ENCODE results near the gene KRTAP10-12. TPM values are rescaled to one million over a fixed set of nuclear protein-coding genes. Genes with fewer than 3 reads are reported as not detected.

KRTAP10-12 gene
- total RNA-seq, 2 donors from 2014 or later: not detected

GRCh38 chr21:44706706-44707581, 10.0 kb downstream of the KRTAP10-12 start:
- peaks cover 9% of the 10 kb centered on the region for H3K36me3 Mint-ChIP-seq

GRCh38 chr21:44708213-44708865, 11.4 kb downstream of the KRTAP10-12 start:
- Mint-ChIP-seq H3K36me3 (peaks cover 9% of the 10 kb centered on the region), H3K27me3 (peaks cover 33 to 47% of the 10 kb centered on the region in 2 donors), H3K4me3 (no peak overlapping the region), H3K4me1 (ENCODE audit: low read depth in 2 of 2) (peaks cover 5 to 11% of the 10 kb centered on the region in 2 donors), H3K9me3 (no peaks in the 10 kb centered on the region), H3K27ac (no peak overlapping the region)
- ATAC-seq (no peak), DNase-seq (ENCODE audit: low spot score) (peak; percentile 53)

More at GRCh38 chr21:44706706-44707581, 10.0 kb downstream of the KRTAP10-12 start:
- no peak for ATAC-seq
- no peak overlapping the region for H3K4me3 Mint-ChIP-seq
- peaks cover 5 to 13% of the 10 kb centered on the region in 2 donors for H3K4me1 Mint-ChIP-seq (ENCODE audit: low read depth in 2 of 2)
- peaks cover 45 to 50% of the 10 kb centered on the region in 2 donors for H3K27me3 Mint-ChIP-seq
- peak; percentile 38 for DNase-seq (ENCODE audit: low spot score)
- no peak overlapping the region for H3K27ac Mint-ChIP-seq
- no peaks in the 10 kb centered on the region for H3K9me3 Mint-ChIP-seq

- ATAC-seq: no peak
- peaks cover 5 to 11% of the 10 kb centered on the region in 2 donors for H3K4me1 Mint-ChIP-seq (ENCODE audit: low read depth in 2 of 2)
- peaks cover 9% of the 10 kb centered on the region for H3K36me3 Mint-ChIP-seq
- peaks cover 39 to 51% of the 10 kb centered on the region in 2 donors for H3K27me3 Mint-ChIP-seq
- no peaks in the 10 kb centered on the region for H3K9me3 Mint-ChIP-seq
- DNase-seq (ENCODE audit: low spot score): no peak
- no peak overlapping the region for H3K27ac Mint-ChIP-seq
- H3K4me3 Mint-ChIP-seq: no peak overlapping the region
These were observed 12.0 kb downstream of the KRTAP10-12 start for GRCh38 chr21:44708866-44709425.

- H3K4me3 Mint-ChIP-seq: no peak overlapping the region
- H3K9me3 Mint-ChIP-seq: no peaks in the 10 kb centered on the region
- H3K27me3 Mint-ChIP-seq: peaks cover 44 to 51% of the 10 kb centered on the region in 2 donors
- peaks cover 9% of the 10 kb centered on the region for H3K36me3 Mint-ChIP-seq
- peaks cover 5 to 11% of the 10 kb centered on the region in 2 donors for H3K4me1 Mint-ChIP-seq (ENCODE audit: low read depth in 2 of 2)
- ATAC-seq: no peak
- DNase-seq (ENCODE audit: low spot score): peak; percentile 56
- no peak overlapping the region for H3K27ac Mint-ChIP-seq
These were observed 12.7 kb downstream of the KRTAP10-12 start for GRCh38 chr21:44709426-44710293.

- DNase-seq (ENCODE audit: low spot score) (peak; percentile 15), ATAC-seq (no peak)
- H3K4me3 Mint-ChIP-seq: no peak overlapping the region
- H3K9me3 Mint-ChIP-seq: no peaks in the 10 kb centered on the region
- no peak overlapping the region for H3K27ac Mint-ChIP-seq
- H3K36me3 Mint-ChIP-seq: peaks cover 5% of the 10 kb centered on the region
- peaks cover 9 to 11% of the 10 kb centered on the region in 2 donors for H3K4me1 Mint-ChIP-seq (ENCODE audit: low read depth in 2 of 2)
- H3K27me3 Mint-ChIP-seq: peaks cover 44 to 54% of the 10 kb centered on the region in 2 donors
These were observed 13.3 kb downstream of the KRTAP10-12 start for GRCh38 chr21:44710294-44710665.

- no peak overlapping the region for H3K27ac Mint-ChIP-seq
- peak; percentile 18 for DNase-seq (ENCODE audit: low spot score)
- no peak overlapping the region for H3K4me3 Mint-ChIP-seq
- peaks cover 1% of the 10 kb centered on the region for H3K36me3 Mint-ChIP-seq
- H3K9me3 Mint-ChIP-seq: no peaks in the 10 kb centered on the region
- ATAC-seq: no peak
- H3K4me1 Mint-ChIP-seq (ENCODE audit: low read depth in 2 of 2): peaks cover 6 to 8% of the 10 kb centered on the region in 2 donors
- H3K27me3 Mint-ChIP-seq: peaks cover 44 to 53% of the 10 kb centered on the region in 2 donors
These were observed 13.9 kb downstream of the KRTAP10-12 start for GRCh38 chr21:44710756-44711326.

GRCh38 chr21:44711327-44712202, 14.6 kb downstream of the KRTAP10-12 start, which contains the start of gene TSPEAR:
Gene TSPEAR (minus strand): TSS chr21:44711572. CDS start chr21:44711514, 58 bp downstream.
- Mint-ChIP-seq H3K36me3 (no peaks in the 10 kb centered on the region), H3K27ac (no peak within 1 kb of the TSS), H3K4me3 (no peak within 1 kb of the TSS), H3K9me3 (no peaks in the 10 kb centered on the region), H3K4me1 (ENCODE audit: low read depth in 2 of 2) (peaks cover 3 to 4% of the 10 kb centered on the region in 2 donors), H3K27me3 (peaks cover 45 to 54% of the 10 kb centered on the region in 2 donors)
- no peak for ATAC-seq
- DNase-seq (ENCODE audit: low spot score): peak; percentile 31

- DNase-seq (ENCODE audit: low spot score): peak; percentile 44
- Mint-ChIP-seq H3K4me1 (ENCODE audit: low read depth in 2 of 2) (peaks cover 3 to 4% of the 10 kb centered on the region in 2 donors), H3K4me3 (no peak overlapping the region), H3K36me3 (no peaks in the 10 kb centered on the region), H3K27me3 (peaks cover 48 to 52% of the 10 kb centered on the region in 2 donors), H3K27ac (no peak overlapping the region), H3K9me3 (no peaks in the 10 kb centered on the region)
- ATAC-seq: no peak
These were observed 15.4 kb downstream of the KRTAP10-12 start for GRCh38 chr21:44712203-44713028.

- peaks cover 48 to 50% of the 10 kb centered on the region in 2 donors for H3K27me3 Mint-ChIP-seq
- no peaks in the 10 kb centered on the region for H3K36me3 Mint-ChIP-seq
- H3K4me1 Mint-ChIP-seq (ENCODE audit: low read depth in 2 of 2): peaks cover 3 to 4% of the 10 kb centered on the region in 2 donors
- no peak overlapping the region for H3K4me3 Mint-ChIP-seq
- DNase-seq (ENCODE audit: low spot score) (peak; percentile 47), ATAC-seq (no peak)
- no peaks in the 10 kb centered on the region for H3K9me3 Mint-ChIP-seq
- H3K27ac Mint-ChIP-seq: no peak overlapping the region
These were observed 16.2 kb downstream of the KRTAP10-12 start for GRCh38 chr21:44713130-44713529.

- Mint-ChIP-seq H3K9me3 (no peaks in the 10 kb centered on the region), H3K4me1 (ENCODE audit: low read depth in 2 of 2) (peaks cover 3 to 4% of the 10 kb centered on the region in 2 donors), H3K36me3 (no peaks in the 10 kb centered on the region), H3K4me3 (no peak overlapping the region), H3K27me3 (peaks cover 51 to 57% of the 10 kb centered on the region in 2 donors), H3K27ac (no peak overlapping the region)
- DNase-seq (ENCODE audit: low spot score) (no peak), ATAC-seq (no peak)
These were observed 16.9 kb downstream of the KRTAP10-12 start for GRCh38 chr21:44713846-44714245.

- H3K27me3 Mint-ChIP-seq: peaks cover 51 to 61% of the 10 kb centered on the region in 2 donors
- H3K27ac Mint-ChIP-seq: no peak overlapping the region
- ATAC-seq (no peak), DNase-seq (ENCODE audit: low spot score) (peak; percentile 13)
- H3K4me3 Mint-ChIP-seq: no peak overlapping the region
- H3K36me3 Mint-ChIP-seq: no peaks in the 10 kb centered on the region
- H3K9me3 Mint-ChIP-seq: no peaks in the 10 kb centered on the region
- peaks cover 0 to 4% of the 10 kb centered on the region in 2 donors for H3K4me1 Mint-ChIP-seq (ENCODE audit: low read depth in 2 of 2)
These were observed 17.9 kb downstream of the KRTAP10-12 start for GRCh38 chr21:44714905-44715304.
